ENCODE data around the gene FRMD7.
"Not testable (repeated sequence)": the region's sequence is repeated elsewhere in the genome, so short reads cannot be mapped to it uniquely, and the experiment has no call there.

FRMD7 gene

GRCh38 chrX:132127743-132128142, at the start of gene FRMD7:
FRMD7 (minus strand) TSS chrX:132128020; CDS start chrX:132127844, 176 bp downstream.
- DNase-seq = no peak

GRCh38 chrX:132173647-132174046, 45.8 kb upstream of the FRMD7 start:
- DNase-seq = no peak

- DNase-seq = no peak
Measured at GRCh38 chrX:132171881-132172280, 44.1 kb upstream of the FRMD7 start.

- DNase-seq = no peak
Measured at GRCh38 chrX:132171478-132171877, 43.7 kb upstream of the FRMD7 start.

- DNase-seq = no peak
Measured at GRCh38 chrX:132169554-132169953, 41.7 kb upstream of the FRMD7 start.

GRCh38 chrX:132165651-132166050, 37.8 kb upstream of the FRMD7 start:
- DNase-seq = no peak

- no peak for DNase-seq
Measured at GRCh38 chrX:132165005-132165404, 37.2 kb upstream of the FRMD7 start.

- not testable (repeated sequence) for DNase-seq
Measured at GRCh38 chrX:132163094-132163493, 35.3 kb upstream of the FRMD7 start.

GRCh38 chrX:132153166-132153565, 25.3 kb upstream of the FRMD7 start:
- DNase-seq = no peak

GRCh38 chrX:132146456-132146855, 18.6 kb upstream of the FRMD7 start:
- DNase-seq = no peak

GRCh38 chrX:132144061-132144460, 16.2 kb upstream of the FRMD7 start:
- no peak for DNase-seq

- no peak for DNase-seq
Measured at GRCh38 chrX:132125906-132126305, 1.9 kb downstream of the FRMD7 start.

- no peak for DNase-seq
Measured at GRCh38 chrX:132120913-132121312, 6.9 kb downstream of the FRMD7 start.

GRCh38 chrX:132119821-132120515, 7.9 kb downstream of the FRMD7 start:
- DNase-seq = no peak

- no peak for DNase-seq
Measured at GRCh38 chrX:132119283-132119682, 8.5 kb downstream of the FRMD7 start.

GRCh38 chrX:132118358-132118757, 9.5 kb downstream of the FRMD7 start:
- no peak for DNase-seq

GRCh38 chrX:132115792-132116191, 12.0 kb downstream of the FRMD7 start:
- DNase-seq = no peak

GRCh38 chrX:132114607-132115006, 13.2 kb downstream of the FRMD7 start:
- DNase-seq = no peak

GRCh38 chrX:132107291-132107690, 20.5 kb downstream of the FRMD7 start:
- DNase-seq = no peak

- no peak for DNase-seq
Measured at GRCh38 chrX:132101799-132102198, 26.0 kb downstream of the FRMD7 start.

GRCh38 chrX:132101206-132101605, 26.6 kb downstream of the FRMD7 start:
- no peak for DNase-seq

GRCh38 chrX:132098704-132099103, 29.1 kb downstream of the FRMD7 start:
- not testable (repeated sequence) for DNase-seq

- no peak for DNase-seq
Measured at GRCh38 chrX:132094164-132094563, 33.7 kb downstream of the FRMD7 start.

- no peak for DNase-seq
Measured at GRCh38 chrX:132093239-132093860, 34.5 kb downstream of the FRMD7 start.

All from NK-92 treated with Interleukin-12 subunit alpha and Interleukin-12 subunit beta, amount 100 ng/mL, for 24 hours (cell line).